KG1 (cell line): ENCODE results near the gene SUPT3H.
"Not testable (repeated sequence)": the region's sequence is repeated elsewhere in the genome, so short reads cannot be mapped to it uniquely, and the experiment has no call there.

Source experiments
- DNase-seq: peaks from one replicate; lab custom pipeline; 2025; lab: John Stamatoyannopoulos, UW

Gene SUPT3H

DNA sequence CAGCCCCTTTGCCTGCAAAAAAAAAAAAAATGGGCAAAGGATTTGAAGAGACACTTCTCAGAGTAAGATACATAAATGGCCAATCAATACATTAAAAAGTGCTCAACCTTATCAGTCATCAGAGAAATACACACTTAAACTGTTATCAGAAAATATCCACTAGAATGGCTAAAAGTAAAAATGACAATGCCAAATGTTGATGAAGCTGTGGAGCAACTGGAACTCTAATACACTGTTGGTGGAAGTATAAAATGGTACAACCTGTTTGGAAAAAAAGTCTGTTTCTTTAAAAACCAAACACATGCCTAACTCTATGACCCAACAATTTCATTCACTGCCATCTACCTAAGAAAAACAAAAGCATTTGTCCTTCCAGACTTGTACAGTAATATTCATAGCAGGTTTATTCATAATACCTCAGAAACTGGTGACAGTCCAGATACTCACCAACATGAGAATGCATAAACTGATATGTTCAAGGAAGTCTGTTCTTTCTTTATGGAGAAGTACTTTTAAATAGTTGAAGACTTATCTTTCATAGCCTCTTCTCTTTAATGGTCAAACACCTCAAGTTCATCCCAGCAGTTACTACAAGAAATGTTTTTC lies 428.0 kb downstream of the SUPT3H start:
- DNase-seq: no peak

GRCh38 chr6:44943541-44943940 lies 434.2 kb downstream of the SUPT3H start:
- DNase-seq: no peak

DNA sequence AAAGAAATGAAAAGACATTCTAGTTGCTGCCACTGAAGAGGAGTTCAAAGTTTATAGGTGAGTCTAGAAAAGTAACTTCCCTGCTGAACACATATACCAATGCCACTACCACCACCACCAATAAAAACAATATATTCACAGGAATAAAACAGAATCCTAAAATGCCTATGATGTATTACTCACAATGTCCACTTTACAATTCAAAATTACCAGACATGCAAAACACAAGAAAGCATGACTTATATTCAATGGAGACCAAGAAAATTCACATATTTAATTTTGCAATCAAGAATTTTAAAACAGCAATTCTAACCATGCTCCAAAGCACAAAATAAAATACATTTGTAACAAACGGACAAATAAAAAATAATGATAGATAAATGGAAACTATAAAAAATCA lies 434.9 kb downstream of the SUPT3H start:
- DNase-seq: no peak

DNA sequence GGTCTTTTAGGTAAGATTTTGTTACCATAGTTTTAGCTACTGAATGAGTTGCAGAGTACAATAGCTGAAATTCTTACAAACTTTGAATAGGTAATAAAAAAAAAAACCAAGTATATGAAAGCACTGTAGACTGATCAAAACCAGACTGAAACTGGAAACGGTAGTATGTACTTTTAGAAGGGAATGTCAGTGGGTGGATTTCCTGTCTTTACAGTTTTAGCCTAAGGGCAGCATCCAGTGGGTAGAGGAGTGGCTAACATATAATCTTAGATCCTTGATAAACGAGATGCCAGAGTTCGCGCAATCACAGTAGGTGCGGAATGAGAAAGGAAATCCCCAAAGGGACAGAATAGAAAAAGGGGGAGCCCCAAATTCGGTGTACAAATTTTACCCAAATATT lies 435.5 kb downstream of the SUPT3H start:
- DNase-seq: no peak

- DNase-seq: no peak
Observed at GRCh38 chr6:44940367-44940766, 437.4 kb downstream of the SUPT3H start.

DNA sequence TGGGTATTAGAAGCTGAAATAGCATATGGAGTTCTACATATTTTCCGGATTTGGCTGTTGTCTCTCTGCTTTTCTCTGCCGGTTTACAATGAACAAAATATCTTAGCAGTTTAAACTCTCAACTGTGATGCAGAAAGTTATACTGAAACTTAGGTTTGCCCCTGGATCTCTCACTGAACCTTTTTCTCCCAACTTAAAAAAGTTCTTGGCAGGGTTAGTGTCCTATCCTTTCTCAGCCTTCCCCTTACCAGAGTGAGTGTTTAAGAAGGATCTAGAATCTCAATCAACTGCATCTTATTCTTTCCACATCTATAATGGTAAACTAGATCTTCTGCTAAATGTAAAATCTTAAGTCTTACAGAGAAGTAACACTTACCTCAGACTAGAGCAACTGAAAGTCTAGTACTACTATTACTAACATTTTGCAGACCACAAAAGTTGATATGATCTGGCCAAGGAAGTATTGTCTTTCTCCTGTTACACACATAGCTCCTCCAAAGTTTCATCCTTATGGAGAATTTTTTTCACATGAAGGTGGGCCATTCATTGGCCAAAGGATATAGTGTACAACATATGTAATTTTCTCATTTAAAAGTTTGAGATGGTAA lies 441.9 kb downstream of the SUPT3H start:
- DNase-seq: no peak

- DNase-seq: no peak
Observed at GRCh38 chr6:44933108-44933507, 444.6 kb downstream of the SUPT3H start.

DNA sequence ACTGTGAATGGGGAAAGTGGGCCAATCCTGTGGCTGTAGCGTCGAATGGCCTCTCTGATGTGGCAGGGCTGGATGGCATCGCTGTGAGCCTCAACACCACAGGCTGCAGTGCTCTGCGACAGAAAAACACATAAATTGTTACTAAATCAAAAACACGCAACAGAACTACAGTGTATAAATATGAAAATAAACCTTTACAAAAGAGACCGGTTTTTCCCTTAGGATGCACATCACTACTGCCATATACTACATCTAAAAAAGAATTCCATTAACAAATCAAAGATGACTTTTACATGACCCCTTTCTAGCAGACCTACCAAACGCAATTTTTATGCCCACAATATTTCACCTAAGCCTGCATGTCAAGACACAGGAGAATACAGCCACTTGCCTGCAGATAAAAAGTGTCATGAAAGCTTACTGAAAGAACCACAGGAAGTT lies 445.1 kb downstream of the SUPT3H start:
- no peak for DNase-seq

DNA sequence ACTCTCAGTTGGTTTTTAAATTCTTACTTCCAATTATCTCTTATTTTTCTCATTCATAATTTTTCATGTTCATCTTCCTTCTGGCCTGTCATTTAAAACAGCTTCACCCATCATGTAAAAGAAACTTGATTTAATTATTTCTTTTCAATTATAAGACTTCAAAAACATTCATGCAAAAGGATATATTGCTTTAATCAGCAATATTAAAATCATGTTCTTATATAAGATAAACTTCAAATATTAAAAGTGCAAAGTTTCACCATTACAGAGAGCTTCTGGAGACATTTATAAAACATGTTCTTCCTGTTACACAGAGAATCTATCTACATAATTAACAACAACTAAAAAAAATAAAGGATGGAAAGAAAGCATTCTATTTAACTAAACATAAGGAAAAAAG lies 446.3 kb downstream of the SUPT3H start:
- DNase-seq: no peak

- DNase-seq: no peak
Observed at GRCh38 chr6:44926556-44926955, 451.2 kb downstream of the SUPT3H start.

DNA sequence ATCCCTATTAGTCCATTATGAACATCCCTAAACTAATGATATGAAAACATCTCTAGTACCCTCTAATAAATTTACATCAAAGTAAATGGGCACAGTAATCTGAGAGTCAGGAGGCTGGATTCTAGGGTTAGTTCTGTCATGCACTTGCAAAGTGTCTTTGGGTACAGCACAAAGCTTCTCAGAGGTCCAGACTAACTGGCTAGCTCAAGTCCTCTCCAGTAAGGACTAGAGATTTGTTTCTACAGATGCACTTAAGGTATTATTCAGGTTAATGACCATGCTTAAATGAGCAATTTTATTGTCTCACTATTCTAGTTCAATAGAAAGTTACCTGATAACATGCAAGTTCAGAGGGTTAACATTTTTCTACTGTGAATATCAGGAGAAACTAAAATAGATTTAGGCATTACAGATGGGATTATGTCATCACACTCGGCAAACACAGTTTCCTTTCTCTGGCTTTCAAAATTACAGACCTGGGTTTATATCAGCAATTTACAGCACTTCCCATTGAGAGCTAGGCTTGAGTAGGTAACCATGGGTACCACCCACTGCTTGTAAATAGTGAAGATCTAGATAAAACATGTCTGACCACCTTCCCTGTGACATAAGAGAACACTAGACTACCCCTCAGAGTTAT lies 452.5 kb downstream of the SUPT3H start:
- DNase-seq: peak; percentile 22

DNA sequence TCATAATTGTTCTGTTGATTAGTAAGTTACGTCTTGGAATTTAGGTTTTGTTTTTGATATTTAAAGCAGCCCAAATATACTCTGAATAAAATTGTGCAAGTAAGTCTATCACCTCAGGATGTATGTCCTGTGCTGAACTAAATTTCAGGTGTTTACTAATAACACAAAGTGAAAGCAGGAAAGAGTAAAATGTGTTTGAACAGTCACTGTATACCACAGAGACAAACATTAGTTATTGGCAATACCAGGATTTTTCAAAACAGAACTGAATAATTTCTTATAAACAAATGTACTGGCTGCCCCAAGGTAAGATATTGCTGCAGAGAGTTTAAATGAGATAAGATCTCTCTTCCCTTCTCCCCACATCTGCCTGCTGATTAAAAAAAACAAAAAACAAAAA lies 454.3 kb downstream of the SUPT3H start:
- no peak for DNase-seq

GRCh38 chr6:44921798-44922197 lies 455.9 kb downstream of the SUPT3H start:
- DNase-seq: no peak

DNA sequence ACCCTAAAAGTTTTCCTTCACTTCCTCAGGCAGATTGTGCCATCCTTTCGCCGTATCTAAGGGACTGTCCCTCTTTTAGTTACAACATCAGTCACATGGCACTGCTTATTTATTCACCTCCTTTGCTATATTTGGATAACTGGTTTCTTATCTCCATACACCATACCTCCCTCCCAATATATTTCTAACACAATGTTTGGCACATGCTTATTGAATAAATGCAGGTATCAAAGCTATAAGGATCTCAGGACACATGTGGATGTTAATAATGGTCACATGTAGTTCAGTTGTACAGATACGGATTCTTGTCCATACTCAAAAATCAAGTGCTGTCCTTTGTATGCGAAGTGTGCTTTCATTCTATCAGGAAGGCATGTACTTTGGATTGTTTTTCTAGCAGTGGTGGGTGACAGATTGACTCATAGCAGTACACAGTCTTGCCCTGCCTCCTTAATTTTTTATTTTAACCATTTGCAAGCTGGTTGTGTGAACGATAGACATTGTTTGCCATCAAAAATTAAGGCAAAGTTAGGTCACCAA lies 456.7 kb downstream of the SUPT3H start:
- no peak for DNase-seq

GRCh38 chr6:44918671-44919296 lies 458.9 kb downstream of the SUPT3H start:
- DNase-seq: no peak

DNA sequence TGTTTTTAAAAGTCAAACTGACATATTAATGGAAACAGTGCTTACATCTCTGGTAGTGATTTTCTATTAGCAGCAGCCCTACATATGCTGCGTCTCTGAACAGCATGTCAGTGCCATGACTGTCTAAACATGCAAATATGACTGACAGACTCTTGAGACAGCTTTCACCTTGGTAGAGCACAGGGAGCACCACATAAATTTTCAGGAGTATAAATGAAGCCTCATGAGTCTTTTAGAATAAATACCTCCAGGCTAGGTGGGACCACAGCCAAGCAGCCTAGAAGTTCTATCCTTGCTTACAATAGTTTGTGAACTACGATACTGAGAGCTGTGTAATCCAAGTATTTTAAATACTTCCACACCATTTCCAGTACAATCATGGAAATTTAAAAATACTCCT lies 460.3 kb downstream of the SUPT3H start:
- no peak for DNase-seq

DNA sequence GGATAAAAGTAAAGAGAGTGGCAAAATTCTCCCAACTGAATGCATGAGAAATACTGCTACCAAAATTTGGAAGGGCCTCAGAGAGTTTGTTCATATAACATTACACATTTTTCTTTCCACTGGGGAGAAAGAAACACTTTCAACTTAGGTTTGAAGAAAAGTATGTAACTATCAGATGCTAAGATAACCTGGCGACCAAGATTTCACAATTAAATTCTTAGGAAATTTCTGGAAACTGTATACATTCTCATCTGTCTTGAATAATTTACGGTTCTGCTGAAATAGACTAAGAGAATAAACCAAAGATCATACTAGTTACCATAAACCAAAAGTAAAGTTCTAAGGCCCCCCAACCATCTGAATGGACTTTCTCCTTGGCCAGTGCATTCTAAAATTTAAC lies 462.6 kb downstream of the SUPT3H start:
- no peak for DNase-seq

- DNase-seq: no peak
Observed at GRCh38 chr6:44914141-44914540, 463.6 kb downstream of the SUPT3H start.

- no peak for DNase-seq
Observed at GRCh38 chr6:44906761-44907160, 471.0 kb downstream of the SUPT3H start.

DNA sequence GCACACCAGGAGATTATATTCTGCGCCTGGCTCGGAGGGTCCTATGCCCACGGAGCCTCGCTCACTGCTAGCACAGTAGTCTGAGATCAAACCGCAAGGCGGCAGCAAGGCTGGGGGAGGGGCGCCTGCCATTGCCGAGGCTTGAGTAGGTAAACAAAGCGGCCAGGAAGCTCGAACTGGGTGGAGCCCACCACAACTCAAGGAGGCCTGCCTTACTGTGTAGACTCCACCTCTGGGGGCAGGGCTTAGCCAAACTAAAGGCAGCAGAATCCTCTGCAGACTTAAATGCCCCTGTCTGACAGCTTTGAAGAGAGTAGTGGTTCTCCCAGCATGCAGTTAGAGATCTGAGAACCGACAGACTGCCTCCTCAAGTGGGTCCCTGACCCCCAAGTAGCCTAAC lies 477.4 kb downstream of the SUPT3H start:
- not testable (repeated sequence) for DNase-seq

- DNase-seq: no peak
Observed at GRCh38 chr6:44898296-44898930, 479.3 kb downstream of the SUPT3H start.

- DNase-seq: no peak
Observed at GRCh38 chr6:44897316-44897715, 480.4 kb downstream of the SUPT3H start.
